Hematopoietic multipotent progenitor cell (in vitro differentiated cells): ENCODE results near the gene ZMIZ1. TPM values are rescaled to one million over a fixed set of nuclear protein-coding genes. Genes with fewer than 3 reads are reported as not detected.

Experiments
- DNase-seq, 3 donors: peaks; one replicate each; pipeline ENCODE4 v3.0.0-alpha.2; 2011 to 2015; ENCODE audit warnings: low read depth in 2 of 3, low spot score in 2 of 3
- total RNA-seq: library from RNA; depleted of rRNA; stranded (reverse); fragments of >200 nt; gene quantifications from one replicate; pipeline ENCODE4 v1.2.3, GENCODE V29; 2012

Gene ZMIZ1
- total RNA-seq, 1 donor, result 114 TPM

DNA sequence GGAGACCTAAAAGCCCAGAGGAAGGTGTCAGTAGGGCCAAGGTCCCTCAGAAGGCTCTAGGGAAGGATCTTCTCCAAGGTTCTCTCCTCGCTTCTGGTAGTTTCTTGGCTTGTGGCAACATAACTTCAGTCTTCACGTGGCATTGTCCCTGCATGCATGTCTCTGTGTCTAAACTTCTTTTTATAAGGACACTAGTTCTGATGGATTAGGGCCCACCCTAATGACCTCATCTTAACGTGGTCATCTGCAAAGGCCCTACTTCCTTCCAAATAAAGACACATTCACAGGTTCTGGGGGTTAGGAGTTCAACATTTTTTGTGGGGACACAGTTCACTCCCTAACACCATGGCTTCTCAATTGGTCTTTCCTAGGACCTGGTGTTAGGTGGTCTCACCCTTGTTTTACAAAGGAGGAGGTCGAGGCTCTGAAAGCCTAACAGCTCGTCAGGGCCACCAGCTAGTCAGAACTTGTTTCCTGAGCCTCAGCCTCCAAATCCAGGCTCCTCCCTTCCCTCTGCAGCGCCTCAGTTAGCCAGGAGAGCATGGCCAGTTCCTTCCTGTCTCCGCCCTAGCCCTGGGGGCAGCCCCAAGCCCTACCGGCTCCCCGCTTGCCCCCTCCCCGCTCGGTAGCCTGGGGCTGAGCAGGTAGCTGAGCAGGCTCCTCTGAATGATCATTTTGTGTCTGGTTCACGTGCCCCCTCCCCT is 168.8 kb downstream of the ZMIZ1 start:
- DNase-seq, result no peak

DNA sequence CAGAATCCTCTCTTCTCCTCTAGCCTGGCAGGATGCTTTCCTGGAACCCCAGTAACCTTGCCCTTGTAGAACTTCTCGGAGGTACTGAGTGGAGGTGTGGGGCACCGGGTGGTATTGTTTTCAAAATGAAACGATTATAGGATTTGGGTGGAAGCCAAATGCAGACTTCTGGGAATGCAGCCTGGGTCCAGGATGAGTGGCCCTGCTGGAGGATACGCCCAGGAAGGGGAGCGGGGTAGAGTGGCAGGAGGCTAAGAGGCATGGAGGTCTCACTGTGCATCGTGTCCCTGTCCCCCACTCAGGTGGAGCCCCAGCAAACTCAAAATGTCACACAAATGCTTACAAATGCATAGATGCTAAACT is 169.4 kb downstream of the ZMIZ1 start:
- no peak for DNase-seq

DNA sequence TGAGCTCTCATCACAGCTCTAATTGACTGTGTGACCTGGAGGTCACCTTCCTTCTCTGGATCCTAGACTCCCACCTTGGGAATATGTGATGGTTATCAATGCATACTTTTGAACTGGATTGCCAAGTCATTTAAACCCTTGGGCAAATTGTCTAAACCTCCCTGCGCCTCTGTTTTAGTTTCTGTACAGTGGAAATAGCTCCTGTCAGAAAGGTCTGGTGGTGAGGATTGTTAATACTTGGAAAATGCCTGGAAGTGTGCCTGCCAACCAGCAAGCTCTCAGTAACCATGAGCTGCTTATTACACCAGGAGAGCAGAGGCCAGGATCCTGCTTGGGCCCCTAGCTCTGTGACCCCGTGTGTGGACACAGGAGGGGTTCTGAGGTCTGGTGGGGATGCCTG is 169.8 kb downstream of the ZMIZ1 start:
- DNase-seq, result no peak

DNA sequence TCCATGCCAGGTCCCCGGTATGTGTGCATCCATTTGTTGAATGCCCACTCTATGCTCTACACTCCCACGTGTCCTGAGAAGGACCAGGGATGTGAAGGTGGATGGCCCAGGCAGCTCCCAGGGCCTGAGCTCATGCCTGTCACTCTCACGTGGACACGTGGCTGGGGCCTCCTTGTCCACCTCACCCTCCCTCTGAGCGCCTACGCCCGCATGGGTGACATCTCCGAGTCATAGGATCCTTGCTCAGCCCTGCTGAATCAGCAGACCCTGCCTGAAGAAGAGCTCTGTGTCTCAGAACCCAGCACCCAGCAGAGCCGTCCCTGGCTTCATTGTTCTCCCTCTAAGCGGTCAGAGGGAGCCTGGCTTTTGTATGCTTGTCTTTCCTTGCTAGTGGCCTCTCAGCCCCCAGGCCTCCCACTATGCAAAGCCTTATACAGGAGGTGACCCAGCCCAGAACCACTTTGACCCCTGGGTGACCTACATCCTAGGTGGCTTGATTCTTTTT is 170.6 kb downstream of the ZMIZ1 start:
- DNase-seq, result no peak

DNA sequence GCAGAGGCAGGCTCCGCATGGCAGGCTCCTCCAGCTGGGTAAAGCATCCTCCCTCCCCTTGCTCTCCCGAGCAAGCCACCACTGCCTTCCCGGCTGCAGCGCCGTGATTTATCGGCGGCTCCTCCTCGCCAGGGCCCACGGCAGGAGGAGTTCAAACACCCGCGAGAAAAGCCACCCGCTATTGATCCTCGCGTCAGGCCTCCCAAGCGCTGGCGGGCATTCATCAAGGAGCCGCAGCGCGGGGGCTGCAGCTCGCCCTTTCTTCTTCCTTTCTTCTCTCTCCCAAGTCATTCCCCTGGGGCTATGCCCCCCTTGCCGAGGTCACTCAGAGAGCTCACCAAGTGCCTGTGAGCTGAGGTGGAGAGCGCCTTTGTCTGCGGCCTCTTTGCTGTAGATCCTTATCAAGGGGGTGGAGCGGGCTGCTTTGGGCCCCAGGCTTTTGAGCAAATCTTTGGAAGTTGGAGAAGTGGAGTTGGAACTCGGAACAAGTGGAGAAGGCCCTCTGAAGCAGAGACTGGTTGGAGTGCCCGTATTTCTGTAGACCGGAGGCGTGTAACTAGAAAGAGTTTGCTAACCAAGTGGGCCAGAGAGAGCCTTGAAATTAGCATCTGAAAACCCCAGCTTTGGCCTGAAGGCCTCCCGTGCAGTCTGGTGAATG is 171.3 kb downstream of the ZMIZ1 start:
- DNase-seq, result no peak

DNA sequence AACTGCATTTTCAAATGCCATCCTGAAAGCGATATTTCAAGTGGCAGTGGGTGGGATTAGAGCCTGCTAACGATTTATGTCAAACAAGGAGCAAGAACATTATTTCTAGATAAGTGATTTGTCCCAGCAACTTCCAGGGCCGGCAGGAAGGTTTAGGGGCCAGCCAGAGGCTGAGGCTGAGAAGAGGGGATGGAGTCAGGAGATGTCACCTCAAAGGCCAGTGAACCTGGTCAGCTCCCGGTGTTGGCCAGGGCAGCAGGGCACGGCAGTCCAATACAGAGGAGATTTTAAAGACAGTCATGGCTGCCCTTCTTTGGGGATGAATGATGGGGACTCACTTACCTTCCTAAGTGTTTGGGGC is 172.8 kb downstream of the ZMIZ1 start:
- DNase-seq, result no peak

DNA sequence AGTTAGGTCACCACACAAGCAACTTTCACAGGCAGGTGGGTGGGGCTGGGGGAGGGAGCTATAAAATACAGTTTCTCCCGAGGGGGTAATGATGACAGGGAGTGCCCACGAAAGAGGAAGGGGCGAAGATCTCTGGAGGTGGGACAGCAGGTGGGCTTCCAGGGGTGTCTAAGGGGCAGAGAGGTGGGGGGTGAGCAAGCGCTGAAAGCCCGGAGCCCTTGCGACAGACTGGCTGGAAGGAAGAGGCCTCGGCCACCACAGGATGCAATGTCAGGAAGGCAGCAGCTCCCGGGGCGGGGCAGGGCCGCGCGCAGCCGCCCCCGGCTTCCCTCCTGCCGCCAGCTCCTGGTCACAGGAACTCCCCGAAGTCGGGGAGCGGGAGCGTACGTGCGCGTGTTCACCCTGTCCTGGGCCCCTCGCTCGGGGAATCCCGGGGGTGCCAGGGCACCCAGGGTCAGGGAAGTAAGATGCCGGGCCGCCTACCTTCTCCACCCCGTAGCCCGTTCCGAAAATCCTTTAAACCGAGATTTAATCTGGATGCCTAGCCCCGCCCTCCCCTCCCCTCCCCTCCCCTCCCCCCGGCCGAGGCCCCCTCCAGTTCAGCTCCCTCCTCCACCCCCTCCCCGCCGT is 173.3 kb downstream of the ZMIZ1 start:
- peak in 2 of 3 donors; percentile 52 to 69 for DNase-seq

DNA sequence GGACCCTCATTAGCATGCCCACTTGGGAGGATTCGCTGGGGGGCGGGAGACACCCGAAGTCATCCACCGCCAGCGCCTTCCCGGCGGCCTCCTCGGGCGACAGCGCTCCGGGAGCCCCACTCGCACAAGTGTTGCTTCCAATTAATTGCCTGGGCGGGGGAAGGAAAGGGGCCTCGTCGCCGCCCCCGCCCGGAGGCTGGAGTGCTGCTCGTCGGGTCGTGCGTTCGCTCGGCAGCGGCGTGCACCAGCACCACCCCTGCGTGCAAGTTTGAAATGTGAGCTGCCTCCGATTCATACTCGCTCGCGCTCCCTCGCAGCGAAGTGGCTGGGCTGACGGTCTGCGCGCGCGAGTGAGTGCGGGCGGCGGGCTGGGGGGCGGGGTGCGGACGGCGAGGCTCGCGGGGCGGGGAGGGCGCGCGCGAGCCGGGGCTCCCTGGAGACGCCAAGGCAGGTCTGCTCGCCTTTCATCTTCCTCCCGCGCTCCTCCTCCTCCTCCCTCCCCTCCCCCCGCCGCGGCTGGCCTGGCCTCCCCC is 173.9 kb downstream of the ZMIZ1 start:
- peak in 2 of 3 donors; percentile 54 to 59 for DNase-seq

DNA sequence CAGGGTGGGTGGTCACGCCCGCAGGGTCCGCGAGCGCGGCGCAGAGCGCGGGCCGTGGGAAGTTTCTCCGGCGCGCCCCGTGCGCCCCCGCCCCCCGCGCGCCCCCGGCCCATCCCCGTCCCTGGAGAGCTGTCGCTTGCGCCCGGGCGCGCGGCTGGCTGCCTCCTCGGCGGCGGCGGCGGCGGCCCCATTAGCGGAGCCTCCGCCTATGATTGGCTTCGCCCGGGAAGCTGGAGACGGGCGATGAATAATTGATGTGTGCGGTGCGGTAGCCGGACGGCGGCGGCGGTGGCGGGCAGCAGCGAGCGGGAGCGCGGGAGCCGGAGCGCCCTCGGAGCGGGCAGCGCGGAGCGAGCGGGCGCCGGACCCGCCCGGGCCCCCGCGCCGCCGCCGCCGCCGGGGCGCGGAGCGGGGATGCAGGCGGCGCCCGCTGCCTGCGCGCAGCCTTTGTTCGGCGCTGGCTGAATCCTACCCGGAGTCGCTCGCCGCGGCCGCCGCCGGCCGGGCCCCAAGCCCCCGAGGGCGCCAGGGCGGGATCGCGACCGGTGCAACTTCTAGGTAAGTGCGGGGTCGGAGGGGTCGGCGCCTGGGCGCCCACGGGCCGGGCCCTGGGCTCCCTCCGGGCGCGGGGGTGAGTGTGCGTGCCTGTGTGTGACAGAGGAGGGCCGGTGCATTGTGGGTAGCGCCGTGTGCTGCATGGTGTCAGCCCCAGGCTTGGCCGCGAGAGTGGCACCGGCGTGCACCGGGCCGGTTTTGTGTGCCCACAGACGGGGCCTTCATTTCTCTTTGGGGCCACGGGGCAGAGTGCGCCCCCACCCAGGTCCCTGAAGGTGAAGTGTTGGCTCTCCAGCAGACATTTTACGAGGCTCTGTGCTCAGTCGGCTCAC is 174.7 kb downstream of the ZMIZ1 start:
- no peak for DNase-seq

DNA sequence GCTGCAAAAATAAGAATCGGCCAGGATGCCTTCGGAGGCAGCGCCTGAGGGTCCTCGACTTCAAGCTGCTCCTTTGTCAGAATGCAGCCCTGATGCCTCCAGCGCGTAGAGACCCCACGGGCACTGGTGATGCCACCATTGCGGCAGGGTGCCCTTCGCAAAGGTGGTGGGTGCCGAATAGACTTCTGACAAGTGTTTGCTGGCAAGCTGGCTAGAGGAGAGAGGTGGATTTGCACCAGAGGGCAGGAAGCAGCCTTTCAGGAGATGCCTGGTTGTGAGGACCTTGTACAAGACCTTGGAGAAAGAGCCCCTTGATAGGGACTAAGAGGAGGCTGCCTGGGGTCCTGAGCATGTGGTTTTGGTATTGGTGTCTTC is 175.3 kb downstream of the ZMIZ1 start:
- DNase-seq, result no peak

DNA sequence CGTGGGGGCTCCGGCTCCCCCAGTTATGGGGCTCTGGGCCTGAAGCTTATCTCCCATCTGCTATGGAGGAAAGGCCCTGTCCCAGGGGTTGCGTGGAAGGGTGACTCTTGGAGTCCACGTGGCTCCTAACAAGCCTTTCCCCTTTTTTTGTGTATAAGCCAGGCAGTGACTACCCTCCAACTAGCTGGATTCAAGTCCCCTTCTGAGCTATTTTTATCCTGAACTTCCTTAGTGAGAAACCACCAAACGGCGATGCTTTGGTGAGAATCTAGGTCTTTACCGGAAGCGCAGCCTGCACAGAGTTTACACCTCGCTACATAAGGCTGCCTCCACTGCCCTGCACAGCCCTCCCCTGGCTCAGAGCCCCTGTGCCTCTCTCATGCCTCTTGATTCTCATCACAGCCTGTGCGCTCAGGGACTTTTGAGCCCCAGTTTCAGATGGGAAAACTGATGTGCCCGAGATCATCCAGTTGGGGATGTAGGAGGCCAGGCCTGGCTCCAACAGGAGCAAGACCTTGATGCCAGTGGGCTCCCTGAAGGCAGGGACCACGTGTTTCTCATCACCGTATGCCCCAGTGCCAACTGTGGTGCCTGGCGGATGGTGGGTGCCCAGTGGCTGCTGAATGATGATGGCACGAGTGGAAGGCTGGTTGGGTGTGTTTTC is 176.2 kb downstream of the ZMIZ1 start:
- DNase-seq, result peak in 2 of 3 donors; percentile 51 to 61

DNA sequence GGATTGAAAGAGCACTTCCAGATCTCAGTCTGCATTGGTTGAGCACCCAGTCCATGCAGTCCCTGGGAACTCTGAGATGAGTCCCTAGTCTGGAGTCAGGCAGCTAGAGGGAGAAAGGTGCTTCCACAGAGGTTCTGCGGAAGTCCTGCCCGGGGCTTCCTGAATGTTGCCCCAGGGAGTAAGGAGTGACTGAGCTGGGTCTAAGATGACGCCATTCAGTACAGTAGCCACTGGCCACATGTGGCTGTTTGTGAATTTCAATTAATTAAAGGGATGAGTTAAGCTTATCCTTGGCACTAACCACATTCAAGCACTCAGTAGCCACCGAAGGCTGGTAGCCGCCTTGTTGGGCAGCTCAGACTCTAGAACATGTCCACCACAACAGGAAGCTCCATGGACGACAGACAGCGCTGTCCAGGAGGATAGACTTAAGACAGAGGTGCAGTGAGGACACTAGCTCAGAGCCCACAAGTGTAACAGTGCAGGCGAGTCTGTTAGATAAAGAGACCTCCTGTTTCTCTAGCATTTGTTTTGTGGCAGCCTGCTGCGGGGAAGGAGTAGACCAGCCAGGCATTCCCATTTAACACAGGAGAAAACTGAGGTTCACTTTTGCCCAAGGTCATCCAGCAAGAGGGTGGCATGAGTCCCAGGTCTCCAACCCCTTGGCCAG is 176.9 kb downstream of the ZMIZ1 start:
- DNase-seq, result no peak

DNA sequence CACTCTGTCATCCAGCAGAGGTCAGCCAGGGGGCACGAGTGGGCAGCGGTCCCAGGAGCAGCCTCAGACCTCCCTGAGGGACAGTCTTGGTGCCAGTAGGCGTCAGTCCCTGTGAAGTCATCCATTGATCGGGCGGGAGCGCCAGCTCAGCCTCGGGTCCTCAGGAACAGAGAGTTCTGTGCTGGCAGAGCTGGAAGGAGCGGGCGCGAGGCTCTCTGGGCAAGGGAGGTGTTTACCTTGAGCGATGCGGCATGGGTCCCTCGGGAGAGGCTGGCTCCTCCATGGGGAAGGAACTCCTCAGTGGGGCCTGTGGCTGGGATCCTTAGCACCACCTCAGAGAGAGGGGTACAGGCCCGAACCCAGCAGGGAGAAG is 177.4 kb downstream of the ZMIZ1 start:
- DNase-seq, result no peak

DNA sequence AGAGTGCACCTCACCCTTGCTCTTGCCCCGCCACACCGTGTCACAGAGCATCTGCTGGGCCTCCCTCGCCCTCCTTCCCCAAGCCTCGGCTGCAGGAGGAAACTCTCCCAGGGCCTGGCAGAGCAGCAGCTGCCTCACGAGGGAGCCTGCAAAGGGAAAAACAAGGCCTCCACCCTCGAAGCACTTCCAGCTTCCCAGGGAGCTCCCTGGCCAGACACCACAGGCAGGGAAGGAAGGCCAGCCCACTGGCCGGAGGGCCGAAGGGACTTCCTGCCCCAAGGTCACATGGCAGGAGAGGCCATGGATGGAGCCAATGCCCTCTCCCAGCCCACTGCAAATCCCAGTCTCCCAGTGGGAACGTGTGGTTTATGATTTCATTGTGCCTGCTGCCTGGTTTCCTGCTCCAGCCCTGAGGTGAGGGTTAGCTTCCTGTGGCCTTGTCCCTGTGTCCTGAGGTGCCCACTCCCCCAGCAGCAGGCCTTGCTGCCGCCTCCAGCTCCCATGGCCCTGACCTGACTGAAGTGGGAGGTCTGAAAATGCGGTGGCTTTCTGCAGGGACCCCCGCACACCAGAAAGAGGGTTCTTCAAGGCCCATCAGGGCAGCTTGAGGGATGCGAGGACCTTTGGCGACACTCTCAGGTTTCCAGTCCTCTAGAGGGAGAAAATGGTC is 178.0 kb downstream of the ZMIZ1 start:
- no peak for DNase-seq

DNA sequence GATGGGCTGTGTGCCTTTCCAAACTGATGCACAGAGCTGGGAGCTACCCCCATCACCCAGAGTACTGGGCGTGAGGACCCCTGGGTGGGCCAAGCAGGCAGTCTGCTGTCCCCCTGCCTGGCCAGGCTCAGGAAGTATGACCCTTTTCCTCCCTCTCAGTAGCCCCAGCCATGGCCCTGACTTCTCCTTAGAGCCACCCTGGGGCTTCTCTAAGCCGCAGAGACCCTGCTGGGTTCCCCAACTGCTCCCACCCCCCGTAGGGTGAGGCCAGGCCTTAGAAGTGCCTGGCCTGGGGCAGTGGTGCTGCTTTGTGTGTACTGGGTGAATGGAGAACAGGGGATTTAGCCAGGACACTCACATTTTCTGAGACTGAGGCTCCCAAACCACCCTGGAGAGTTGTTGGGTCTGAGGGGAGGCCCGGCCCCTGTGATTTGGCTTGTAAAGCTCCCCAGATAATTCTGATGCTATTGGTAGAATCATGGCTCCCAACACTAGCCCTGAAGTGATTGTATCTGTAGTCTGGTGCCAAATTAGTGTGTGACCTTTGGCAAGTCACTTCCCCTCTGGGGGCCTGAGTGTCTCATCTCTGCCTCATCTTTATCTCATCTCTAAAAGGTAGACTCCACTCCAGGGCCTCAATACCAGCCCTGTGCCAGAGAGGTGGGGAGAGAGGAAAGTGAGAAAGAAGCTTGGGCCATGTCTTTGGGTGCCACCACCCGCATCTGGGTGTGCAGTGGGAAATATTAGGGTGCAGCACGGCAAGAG is 178.8 kb downstream of the ZMIZ1 start:
- no peak for DNase-seq

DNA sequence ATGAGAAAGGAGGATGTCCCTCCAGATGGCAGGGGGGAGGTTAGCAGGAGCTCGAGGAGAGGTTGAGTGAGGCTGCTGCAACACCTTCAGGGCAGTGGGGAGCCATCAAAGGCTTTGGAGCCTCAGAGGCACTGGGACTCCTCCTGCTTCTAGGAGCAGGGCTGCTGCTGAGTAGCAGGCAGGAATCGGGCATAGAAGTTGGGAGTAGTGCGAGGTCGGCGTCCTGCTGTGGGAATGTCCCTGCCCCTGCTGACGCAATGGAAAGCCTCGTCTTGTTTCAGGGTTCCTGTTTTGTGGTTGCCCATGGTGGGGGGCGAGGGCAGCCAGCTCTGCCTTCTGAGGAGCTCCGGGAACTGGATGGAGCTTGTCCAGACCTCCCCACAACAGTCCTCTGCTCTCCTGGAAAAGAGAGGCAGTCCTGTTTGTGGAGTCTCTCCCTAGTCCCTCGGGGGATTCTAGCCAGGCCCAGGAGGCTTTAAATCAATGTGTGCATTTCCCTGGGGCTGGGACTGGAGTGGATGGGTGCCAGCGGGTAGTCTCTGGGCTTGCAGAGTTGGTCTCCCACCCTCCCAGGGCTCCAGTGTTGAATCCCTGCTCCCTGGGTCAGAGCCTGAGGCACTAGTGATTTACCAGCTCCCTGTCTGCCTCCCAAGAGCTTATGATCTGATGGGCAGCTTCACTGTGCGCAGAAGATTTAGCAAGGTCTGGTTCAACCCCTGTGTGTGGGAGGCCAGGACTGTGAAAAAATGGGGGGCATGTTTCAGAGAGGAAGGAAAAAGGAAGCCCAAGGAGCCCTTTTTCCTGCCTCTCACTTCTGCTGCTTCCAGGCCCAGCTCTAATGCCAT is 179.8 kb downstream of the ZMIZ1 start:
- DNase-seq, result peak in 2 of 3 donors; percentile 75 to 86
